NCI-H460 (cell line): ENCODE data around the gene PTRH1. TPM values are rescaled to one million over a fixed set of nuclear protein-coding genes. Genes with fewer than 3 reads are reported as not detected.

Experiments
- DNase-seq: peaks from one replicate; pipeline ENCODE4 v3.0.0-alpha.2; 2016; ENCODE audit warnings: low read depth; ENCODE audit errors: extremely low read depth
- total RNA-seq: library from RNA; depleted of rRNA; stranded (reverse); fragments of >200 nt; shearing (Covaris generic); gene quantifications from 2 replicates; pipeline ENCODE4 v1.2.3, GENCODE V29; 2014; rRNA removed

PTRH1 gene
- total RNA-seq, 1 experiment from 2014 or later = 12.1 TPM

DNA sequence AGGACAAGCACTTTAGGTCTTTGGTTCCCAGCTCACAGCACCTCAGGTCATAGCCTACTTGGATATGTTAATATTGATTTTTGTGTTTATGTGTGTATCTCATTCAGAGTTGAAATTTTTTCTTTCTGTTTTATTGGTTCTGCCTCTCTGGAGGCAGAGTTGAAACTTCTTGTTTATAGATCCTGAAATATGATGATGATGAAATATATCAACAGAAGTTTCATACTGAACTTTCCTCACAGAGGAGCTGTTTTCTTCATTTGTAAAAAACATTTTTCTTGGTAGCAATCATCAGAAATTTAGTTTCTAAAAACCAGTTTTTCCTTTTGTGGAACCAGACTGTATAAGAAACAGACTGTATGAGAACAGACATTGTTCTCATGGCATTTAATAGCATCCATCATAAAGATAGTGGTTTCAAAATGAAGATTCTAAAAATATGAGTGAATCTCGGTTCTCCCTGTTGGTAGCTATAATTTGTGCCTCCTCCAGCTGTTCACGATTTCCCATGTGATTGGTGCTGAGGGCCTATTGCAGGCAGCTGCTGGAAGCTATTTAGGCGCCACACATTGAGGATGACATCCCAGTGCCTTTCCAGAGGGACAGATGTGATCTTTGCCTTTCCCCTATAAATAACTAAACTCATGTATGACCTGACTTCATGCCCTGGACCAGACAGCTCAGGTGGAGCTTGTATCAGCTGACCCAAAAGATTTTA lies 48.2 kb downstream of the PTRH1 start:
- no peak for DNase-seq

DNA sequence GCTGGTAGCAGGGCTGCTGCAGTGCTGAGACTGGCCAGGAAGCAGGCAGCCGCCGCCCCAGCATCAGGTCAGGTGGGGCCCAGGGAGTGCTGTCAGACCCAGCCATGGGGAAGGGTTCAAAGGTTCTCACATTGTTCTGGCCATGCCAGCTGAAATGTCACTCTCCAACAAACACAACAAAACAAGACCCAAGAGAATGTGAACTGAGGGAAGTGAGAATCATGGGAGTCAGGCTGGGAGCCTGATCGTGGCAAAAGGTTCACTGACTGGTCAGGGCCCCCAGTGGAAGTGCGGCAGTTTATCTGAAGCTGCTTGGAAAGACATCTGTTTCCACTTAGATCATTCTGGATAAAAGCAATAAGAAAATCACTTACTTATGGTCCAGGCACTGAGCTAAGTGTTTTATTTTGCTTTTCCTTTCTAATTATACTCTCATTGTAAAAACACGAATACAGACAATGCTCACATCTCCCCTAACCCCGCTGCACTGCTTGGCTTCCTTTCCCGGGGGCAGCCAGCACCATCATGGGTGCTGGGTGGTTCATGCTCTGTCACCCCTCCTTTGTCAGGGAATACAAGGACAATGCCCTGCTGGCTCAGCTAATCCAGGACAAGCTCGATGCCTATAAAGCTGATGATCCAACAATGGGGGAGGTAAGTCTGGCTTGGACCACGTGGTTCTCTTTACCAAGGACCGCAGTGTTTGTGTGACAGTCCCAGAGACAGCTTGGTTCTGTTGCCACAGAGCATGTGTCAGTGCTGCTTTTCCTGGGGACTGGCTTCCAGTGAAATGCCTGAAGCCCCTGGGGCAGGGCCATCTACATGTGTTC lies 50.6 kb downstream of the PTRH1 start:
- DNase-seq = no peak

DNA sequence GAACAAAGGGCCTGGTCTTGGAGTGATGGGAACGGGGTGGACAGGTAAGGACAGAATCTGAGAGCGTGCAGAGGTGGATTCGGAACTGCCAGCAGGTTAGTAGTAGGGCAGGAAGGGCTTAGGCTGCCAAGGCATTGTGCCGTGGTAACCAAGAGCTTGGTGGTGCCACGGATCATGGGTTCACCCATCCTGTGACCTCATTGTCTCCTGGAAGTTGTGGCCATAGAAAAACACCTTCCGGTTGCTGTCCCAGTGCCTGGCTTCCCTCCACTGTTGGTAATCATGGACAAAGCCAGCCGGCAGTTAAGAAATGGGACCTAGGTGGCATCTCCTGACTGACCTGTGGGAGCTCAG lies 51.2 kb downstream of the PTRH1 start:
- no peak for DNase-seq

Other genes with a start within 250 kb of the PTRH1 start
- gene STXBP1, start 103.4 kb downstream of the PTRH1 start, total RNA-seq = 8.4 and 10.2 TPM in 2 replicates
- not detected in 2 replicates for gene CFAP157, start 8.7 kb downstream of the PTRH1 start, total RNA-seq
- gene TTC16, start 416 bp upstream of the PTRH1 start, total RNA-seq = 0.20 TPM in 1 of 2 replicates, not detected in the other
- gene TOR2A, start 19.6 kb upstream of the PTRH1 start, total RNA-seq = 8.9 and 10.5 TPM in 2 replicates
- 0.12 and 0.57 TPM in 2 replicates for gene SH2D3C, start 63.0 kb upstream of the PTRH1 start, total RNA-seq
- 16.7 and 23.1 TPM in 2 replicates for gene CDK9, start 70.4 kb upstream of the PTRH1 start, total RNA-seq
- 23.9 and 27.5 TPM in 2 replicates for gene FPGS, start 87.2 kb upstream of the PTRH1 start, total RNA-seq
- gene ENG, start 139.0 kb upstream of the PTRH1 start, total RNA-seq = 11.5 and 12.9 TPM in 2 replicates
- 36.9 and 41.9 TPM in 2 replicates for gene AK1, start 162.0 kb upstream of the PTRH1 start, total RNA-seq
- gene ST6GALNAC6, start 183.9 kb upstream of the PTRH1 start, total RNA-seq = 6.5 and 12.8 TPM in 2 replicates
- 33.3 and 36.2 TPM in 2 replicates for gene ST6GALNAC4, start 201.4 kb upstream of the PTRH1 start, total RNA-seq
- gene PIP5KL1, start 215.1 kb upstream of the PTRH1 start, total RNA-seq = 2.8 and 4.5 TPM in 2 replicates
- 31.1 and 39.5 TPM in 2 replicates for gene DPM2, start 222.2 kb upstream of the PTRH1 start, total RNA-seq